Left ventricle myocardium inferior (tissue), 1 donor: ENCODE data around the gene SAP30L. TPM values are rescaled to one million over a fixed set of nuclear protein-coding genes. Genes with fewer than 3 reads are reported as not detected.

ENCODE experiments used
- DNase-seq: peaks from one replicate; pipeline ENCODE4 v3.0.0-alpha.2; 2020
- H3K27ac ChIP-seq: fragments of 200-600 bp; replicated peaks from 2 replicates; pipeline ENCODE4 v1.8.0; 2021
- H3K27me3 ChIP-seq: fragments of 200-600 bp; 2 replicates; pipeline ENCODE4 v1.8.0; 2021; ENCODE audit warnings: low read depth
- H3K36me3 ChIP-seq: fragments of 200-600 bp; 2 replicates; pipeline ENCODE4 v1.8.0; 2021
- H3K4me1 ChIP-seq: fragments of 200-600 bp; 2 replicates; pipeline ENCODE4 v1.8.0; 2021
- H3K4me3 ChIP-seq: fragments of 200-600 bp; 2 replicates; pipeline ENCODE4 v1.8.0; 2021; ENCODE audit warnings: mild to moderate bottlenecking, moderate library complexity
- H3K9me3 ChIP-seq: fragments of 200-600 bp; replicated peaks from 2 replicates; pipeline ENCODE4 v1.8.0; 2021
- intact Hi-C: fragments of 100-400 bp; cut with micrococcal nuclease; formaldehyde crosslinking; loops from one replicate; pipeline ENCODE4 v1.11.0; 2022
- total RNA-seq: library from RNA; stranded (reverse); fragmentation: NEBNext Ultra II Directional; extraction: Animal tissue kit (Norgen Biotek cat#: 25700); gene quantifications from one replicate; pipeline ENCODE4 v1.2.1, GENCODE V29; 2021
- TF ChIP-seq, protein P1 (sequence below): fragments of 200-600 bp; IDR thresholded peaks from 2 replicates; pipeline ENCODE4 v1.8.0; 2021; ENCODE audit warnings: antibody characterized with exemption, mild to moderate bottlenecking, borderline replicate concordance
- donor health status: DM: no; HTN: yes; CAD: no; lungs with severe emphysema.

Gene SAP30L
- total RNA-seq, 1 donor from 2014 or later = 31.3 TPM

DNA sequence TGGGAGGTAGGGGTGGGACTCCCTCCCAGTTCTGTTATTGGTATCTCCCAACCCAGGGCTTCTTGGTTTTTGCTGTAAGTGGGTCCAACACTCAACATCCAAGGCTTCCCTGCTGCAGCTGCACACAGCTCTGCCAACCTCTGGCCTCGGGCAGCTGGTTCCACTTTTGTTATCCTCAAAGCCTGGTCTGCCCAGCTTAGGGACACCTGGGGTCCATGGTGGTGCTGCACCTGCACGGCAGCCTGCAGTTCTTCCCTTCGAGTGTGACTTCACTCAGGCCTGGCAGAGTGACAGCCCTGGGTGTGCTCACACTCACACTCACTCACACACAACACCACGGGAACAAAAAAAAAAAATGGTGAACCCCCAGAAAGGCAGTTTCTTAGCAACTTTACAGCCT lies 15.3 kb upstream of the SAP30L start:
- Histone ChIP-seq H3K27ac (no peak overlapping the region), H3K4me1 (no peaks in the 10 kb centered on the region), H3K27me3 (no peaks in the 10 kb centered on the region), H3K36me3 (peaks cover 5% of the 10 kb centered on the region), H3K4me3 (no peak overlapping the region), H3K9me3 (no peaks in the 10 kb centered on the region)
- intact Hi-C loops = no loop called here
- DNase-seq = no peak
- TF ChIP-seq, protein P1, sequence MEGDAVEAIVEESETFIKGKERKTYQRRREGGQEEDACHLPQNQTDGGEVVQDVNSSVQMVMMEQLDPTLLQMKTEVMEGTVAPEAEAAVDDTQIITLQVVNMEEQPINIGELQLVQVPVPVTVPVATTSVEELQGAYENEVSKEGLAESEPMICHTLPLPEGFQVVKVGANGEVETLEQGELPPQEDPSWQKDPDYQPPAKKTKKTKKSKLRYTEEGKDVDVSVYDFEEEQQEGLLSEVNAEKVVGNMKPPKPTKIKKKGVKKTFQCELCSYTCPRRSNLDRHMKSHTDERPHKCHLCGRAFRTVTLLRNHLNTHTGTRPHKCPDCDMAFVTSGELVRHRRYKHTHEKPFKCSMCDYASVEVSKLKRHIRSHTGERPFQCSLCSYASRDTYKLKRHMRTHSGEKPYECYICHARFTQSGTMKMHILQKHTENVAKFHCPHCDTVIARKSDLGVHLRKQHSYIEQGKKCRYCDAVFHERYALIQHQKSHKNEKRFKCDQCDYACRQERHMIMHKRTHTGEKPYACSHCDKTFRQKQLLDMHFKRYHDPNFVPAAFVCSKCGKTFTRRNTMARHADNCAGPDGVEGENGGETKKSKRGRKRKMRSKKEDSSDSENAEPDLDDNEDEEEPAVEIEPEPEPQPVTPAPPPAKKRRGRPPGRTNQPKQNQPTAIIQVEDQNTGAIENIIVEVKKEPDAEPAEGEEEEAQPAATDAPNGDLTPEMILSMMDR = no peak

DNA sequence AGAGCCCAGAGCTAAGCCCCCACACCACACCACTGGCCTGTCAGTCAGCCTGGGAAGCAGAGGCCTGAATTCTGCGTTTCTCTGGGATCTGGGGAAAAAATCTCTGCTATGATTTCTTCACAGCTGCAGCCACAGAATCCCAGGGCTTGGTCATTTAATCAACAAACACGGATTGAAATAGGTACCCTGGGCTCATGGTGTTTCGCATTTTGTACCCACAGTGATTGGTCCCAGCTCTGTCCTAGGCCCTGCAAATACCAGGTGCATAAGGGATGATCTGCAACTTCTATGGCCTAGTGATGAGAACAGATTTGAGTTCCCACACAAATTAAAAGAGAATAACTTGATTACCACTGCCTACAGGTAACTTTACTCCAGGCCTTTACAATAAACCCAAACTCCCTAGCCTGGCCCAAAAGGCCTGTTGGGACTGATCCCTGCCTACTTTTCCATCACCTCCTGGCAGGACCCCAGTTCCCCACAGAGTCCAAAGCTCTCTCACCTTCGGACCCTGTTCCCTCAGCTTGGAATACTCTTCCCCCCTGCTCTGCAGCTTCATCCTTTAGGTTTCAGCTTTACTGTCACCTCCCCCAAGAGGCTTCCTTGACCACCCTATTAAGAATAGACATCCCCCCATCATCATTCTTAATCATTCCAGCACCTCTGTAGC lies 14.7 kb upstream of the SAP30L start:
- no peak for DNase-seq
- intact Hi-C loops = no loop called here
- TF ChIP-seq, protein P1 = no peak
- Histone ChIP-seq H3K4me1 (no peaks in the 10 kb centered on the region), H3K36me3 (peaks cover 10% of the 10 kb centered on the region), H3K4me3 (no peak overlapping the region), H3K27me3 (no peaks in the 10 kb centered on the region), H3K9me3 (no peaks in the 10 kb centered on the region), H3K27ac (no peak overlapping the region)

DNA sequence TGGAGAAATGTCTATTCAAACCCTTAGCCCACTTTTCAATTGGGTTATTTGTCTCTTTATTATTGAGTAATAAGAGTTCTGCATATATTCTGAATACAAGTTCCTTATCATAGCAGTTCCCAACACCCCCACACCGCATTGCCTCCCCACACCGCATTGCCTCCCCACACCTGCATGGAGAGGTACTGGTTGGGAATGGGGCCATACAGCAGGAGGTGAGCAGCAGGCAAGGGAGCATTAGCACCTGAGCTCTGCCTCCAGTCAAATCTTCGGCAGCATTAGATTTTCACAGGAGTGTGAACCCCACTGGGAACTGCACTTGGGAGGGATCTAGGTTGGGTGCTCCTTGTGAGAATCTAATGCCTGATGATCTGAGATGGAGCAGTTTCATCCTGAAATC lies 10.6 kb upstream of the SAP30L start:
- Histone ChIP-seq H3K4me1 (no peaks in the 10 kb centered on the region), H3K27me3 (no peaks in the 10 kb centered on the region), H3K4me3 (no peak overlapping the region), H3K36me3 (peaks cover 47% of the 10 kb centered on the region), H3K9me3 (no peaks in the 10 kb centered on the region), H3K27ac (no peak overlapping the region)
- intact Hi-C loops = no loop called here
- no peak for DNase-seq
- TF ChIP-seq, protein P1 = no peak

DNA sequence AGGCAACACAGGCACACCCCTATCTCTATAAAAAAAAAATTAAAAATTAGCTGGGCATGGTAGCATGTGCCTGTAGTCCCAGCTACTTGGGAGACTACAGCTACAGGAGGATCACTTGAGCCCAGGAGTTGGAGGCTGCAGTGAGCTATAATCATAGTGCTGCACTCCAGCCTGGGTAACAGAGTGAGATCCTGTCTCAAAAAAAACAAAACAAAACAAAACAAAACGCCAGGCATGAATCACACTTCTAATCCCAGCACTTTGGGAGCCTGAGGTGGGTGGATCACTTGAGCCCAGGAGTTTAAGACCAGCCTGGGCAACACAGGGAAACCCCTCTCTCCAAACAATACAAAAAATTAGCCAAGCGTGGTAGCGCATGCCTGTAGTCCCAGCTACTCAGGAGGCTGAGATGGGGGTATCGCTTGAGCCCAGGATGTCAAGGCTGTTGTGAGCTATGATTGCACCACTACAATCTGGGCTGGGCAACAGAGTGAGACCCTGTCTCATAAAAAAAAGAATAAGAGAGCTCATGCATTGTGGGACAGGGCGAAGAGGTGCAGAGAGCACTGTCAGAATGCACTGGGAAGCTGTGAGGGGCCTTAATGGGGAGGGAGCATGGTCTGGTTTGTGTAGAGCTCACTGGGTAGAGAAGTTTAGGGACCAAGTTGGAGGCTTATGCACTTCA lies 8.4 kb upstream of the SAP30L start:
- H3K27me3 ChIP-seq = no peaks in the 10 kb centered on the region
- H3K9me3 ChIP-seq = no peaks in the 10 kb centered on the region
- TF ChIP-seq, protein P1 = no peak
- intact Hi-C loops = no loop called here
- H3K27ac ChIP-seq = no peak overlapping the region
- H3K4me3 ChIP-seq = no peak overlapping the region
- DNase-seq = no peak
- H3K36me3 ChIP-seq = peaks cover 62% of the 10 kb centered on the region
- H3K4me1 ChIP-seq = peaks cover 4% of the 10 kb centered on the region

DNA sequence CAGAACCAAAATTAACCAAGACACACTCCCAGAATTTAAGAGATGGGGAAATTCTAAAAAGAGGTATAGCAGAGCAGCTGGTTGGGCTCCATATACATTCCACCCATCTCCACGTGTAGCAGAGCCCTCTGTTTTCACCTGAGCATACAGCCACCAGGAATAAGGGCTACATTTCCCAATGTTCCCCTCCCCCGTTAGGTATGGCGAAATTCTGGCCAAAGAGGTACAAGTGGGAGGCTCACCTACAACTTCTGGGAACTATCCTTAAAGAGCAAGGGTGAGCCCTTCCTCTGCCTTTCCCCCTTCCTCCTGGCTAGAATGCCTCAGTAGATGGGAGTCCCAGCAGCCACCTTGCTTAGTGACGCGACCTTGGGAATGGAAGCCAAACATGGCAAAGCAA lies 5.3 kb upstream of the SAP30L start:
- H3K9me3 ChIP-seq = no peaks in the 10 kb centered on the region
- H3K27me3 ChIP-seq = no peaks in the 10 kb centered on the region
- TF ChIP-seq, protein P1 = no peak
- no peak overlapping the region for H3K27ac ChIP-seq
- H3K36me3 ChIP-seq = peaks cover 64% of the 10 kb centered on the region
- DNase-seq = no peak
- peaks cover 23% of the 10 kb centered on the region for H3K4me1 ChIP-seq
- intact Hi-C loops = no loop called here
- no peak overlapping the region for H3K4me3 ChIP-seq
